Measurements from ENCODE around the gene TUBA1C. TPM values are rescaled to one million over a fixed set of nuclear protein-coding genes. Genes with fewer than 3 reads are reported as not detected.

TUBA1C gene
- total RNA-seq (2021) (458 to 540 TPM (median 478 TPM) in 3 replicates), Bru-seq, nascent RNA (percentile 69 among the genes with signal in this experiment)
- long read RNA-seq, experiment 1, transcript TUBA1C-201 (4 exons, 3,001 nt): major isoform, 276 of 348 reads
- long read RNA-seq, experiment 1, transcript TUBA1C-203 (2 exons, 1,105 nt): minor isoform, 9 of 348 reads
- long read RNA-seq, experiment 1, partial matches to known transcripts: 58 of 348 reads
- long read RNA-seq, experiment 1, other reads (novel, unspliced or antisense): 5 of 348 reads
- long read RNA-seq, experiment 2, transcript TUBA1C-201 (4 exons, 3,001 nt): major isoform, 557 of 763 reads
- long read RNA-seq, experiment 2, transcript TUBA1C-203 (2 exons, 1,105 nt): minor isoform, 28 of 763 reads
- long read RNA-seq, experiment 2, partial matches to known transcripts: 52 of 763 reads
- long read RNA-seq, experiment 2, other reads (novel, unspliced or antisense): 126 of 763 reads
- long read RNA-seq, experiment 3, transcript TUBA1C-201 (4 exons, 3,001 nt): major isoform, 2,162 of 2,200 reads
- long read RNA-seq, experiment 3, partial matches to known transcripts: 15 of 2,200 reads
- long read RNA-seq, experiment 3, other reads (novel, unspliced or antisense): 23 of 2,200 reads

DNA sequence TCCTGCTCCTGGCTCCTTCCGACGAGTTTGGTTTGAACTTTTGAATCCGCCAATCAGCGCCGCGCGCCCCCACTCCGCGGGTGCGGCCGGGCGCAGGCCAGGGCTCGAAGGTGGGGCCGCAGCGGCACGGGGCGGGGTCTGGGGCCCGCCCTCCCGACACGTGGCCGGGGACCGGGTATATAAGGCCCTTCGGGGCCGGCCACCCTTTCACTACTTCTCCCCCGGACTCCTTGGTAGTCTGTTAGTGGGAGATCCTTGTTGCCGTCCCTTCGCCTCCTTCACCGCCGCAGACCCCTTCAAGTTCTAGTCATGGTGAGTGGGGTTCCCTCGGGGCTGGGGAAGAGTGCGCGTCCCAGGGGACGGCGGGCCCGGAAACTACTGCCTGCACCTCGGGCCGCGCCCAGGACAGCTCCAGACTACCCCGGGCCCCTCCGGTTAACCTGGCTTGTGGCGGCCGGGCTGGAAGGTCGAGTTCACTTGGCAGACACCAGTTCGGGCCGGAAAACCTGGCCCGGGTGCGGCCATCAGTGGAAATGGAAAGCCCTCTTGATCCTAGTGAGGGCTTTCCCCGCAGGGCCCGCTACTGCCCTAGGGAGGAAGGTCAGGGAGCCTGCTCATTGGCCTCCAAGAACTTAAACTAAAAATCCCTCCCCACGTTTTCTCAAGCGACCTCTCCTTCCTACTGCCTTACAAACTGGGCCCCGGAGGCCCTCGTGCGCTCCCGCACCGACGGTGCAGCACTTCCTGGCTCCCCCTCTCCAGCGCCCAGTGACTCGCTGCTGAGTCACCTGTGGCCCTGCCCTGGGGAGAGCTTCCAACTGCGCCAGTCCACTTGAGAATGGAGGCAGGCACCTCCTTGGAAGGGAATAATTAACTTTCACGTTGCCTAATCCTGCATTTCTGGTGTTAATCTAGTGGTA is at the start of gene TUBA1C:
Gene TUBA1C (plus strand): TSS at position 210 of the 920 bp plus-strand sequence. CDS start 100 bp downstream, at position 310.
- ChIA-PET CTCF (interaction anchor here (0.8 to 1.5 kb wide), 3 partner anchors 19 to 176 kb away, joined by 3 to 8 read pairs (median 4); no protein-coding TSS in a partner anchor), POLR2A (interaction anchor here (0.7 to 1.4 kb wide), 3 partner anchors 14 to 195 kb away, joined by 3 to 6 read pairs (median 4); no protein-coding TSS in a partner anchor)
- Mint-ChIP-seq H3K36me3 (peaks cover 36% of the 10 kb centered on the region), H3K4me3 (peak within 1 kb of the TSS; percentile 95), H3K27ac (peak within 1 kb of the TSS; percentile 93), H3K27me3 (ENCODE audit: low read depth) (no peaks in the 10 kb centered on the region; the same call in 1 of the 2 replicates), H3K4me1 (peaks cover 30% of the 10 kb centered on the region), H3K9me3 (no peaks in the 10 kb centered on the region; the same call in 1 of the 2 replicates)
- peak; percentile 92 for ATAC-seq
- DNase-seq (ENCODE audit: low spot score): peak; percentile 94
- TF ChIP-seq ZNF423 (CRISPR knock-in tag; IDR thresholded peaks at IDR 0.05): no peak
- TF ChIP-seq PRRX2 (CRISPR knock-in tag; IDR thresholded peaks at IDR 0.05): no peak
- TF ChIP-seq, protein P1, sequence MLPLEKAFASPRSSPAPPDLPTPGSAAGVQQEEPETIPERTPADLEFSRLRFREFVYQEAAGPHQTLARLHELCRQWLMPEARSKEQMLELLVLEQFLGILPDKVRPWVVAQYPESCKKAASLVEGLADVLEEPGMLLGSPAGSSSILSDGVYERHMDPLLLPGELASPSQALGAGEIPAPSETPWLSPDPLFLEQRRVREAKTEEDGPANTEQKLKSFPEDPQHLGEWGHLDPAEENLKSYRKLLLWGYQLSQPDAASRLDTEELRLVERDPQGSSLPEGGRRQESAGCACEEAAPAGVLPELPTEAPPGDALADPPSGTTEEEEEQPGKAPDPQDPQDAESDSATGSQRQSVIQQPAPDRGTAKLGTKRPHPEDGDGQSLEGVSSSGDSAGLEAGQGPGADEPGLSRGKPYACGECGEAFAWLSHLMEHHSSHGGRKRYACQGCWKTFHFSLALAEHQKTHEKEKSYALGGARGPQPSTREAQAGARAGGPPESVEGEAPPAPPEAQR (CRISPR knock-in tag; IDR thresholded peaks at IDR 0.05): no peak
- no peak for TF ChIP-seq HMGA2 (CRISPR knock-in tag; IDR thresholded peaks at IDR 0.05)
- TF ChIP-seq ATF1 (CRISPR knock-in tag; IDR thresholded peaks at IDR 0.05): no peak
- TF ChIP-seq SMAD3 (CRISPR knock-in tag; IDR thresholded peaks at IDR 0.05; ENCODE audit: borderline replicate concordance): 0 out of 2 replicates have a peak, but pooled peaks have one; percentile 14
- TF ChIP-seq, protein P2, sequence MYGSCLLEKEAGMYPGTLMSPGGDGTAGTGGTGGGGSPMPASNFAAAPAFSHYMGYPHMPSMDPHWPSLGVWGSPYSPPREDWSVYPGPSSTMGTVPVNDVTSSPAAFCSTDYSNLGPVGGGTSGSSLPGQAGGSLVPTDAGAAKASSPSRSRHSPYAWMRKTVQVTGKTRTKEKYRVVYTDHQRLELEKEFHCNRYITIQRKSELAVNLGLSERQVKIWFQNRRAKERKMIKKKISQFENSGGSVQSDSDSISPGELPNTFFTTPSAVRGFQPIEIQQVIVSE (CRISPR knock-in tag; IDR thresholded peaks at IDR 0.05; ENCODE audit: borderline replicate concordance): no peak
- TF ChIP-seq KAT7 (CRISPR knock-in tag; IDR thresholded peaks at IDR 0.05; ENCODE audit: borderline replicate concordance): 0 out of 2 replicates have a peak, but pooled peaks have one; percentile 95
- TF ChIP-seq, protein P3, sequence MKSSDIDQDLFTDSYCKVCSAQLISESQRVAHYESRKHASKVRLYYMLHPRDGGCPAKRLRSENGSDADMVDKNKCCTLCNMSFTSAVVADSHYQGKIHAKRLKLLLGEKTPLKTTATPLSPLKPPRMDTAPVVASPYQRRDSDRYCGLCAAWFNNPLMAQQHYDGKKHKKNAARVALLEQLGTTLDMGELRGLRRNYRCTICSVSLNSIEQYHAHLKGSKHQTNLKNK (CRISPR knock-in tag; IDR thresholded peaks at IDR 0.05): no peak
- TF ChIP-seq TCF7 (CRISPR knock-in tag; IDR thresholded peaks at IDR 0.05; ENCODE audit: low read depth): no peak
- TF ChIP-seq FOXP1 (CRISPR knock-in tag; IDR thresholded peaks at IDR 0.05; ENCODE audit: borderline replicate concordance): no peak
- TF ChIP-seq NFE2L1 (CRISPR knock-in tag; IDR thresholded peaks at IDR 0.05): 0 out of 2 replicates have a peak, but pooled peaks have one; percentile 2
- TF ChIP-seq, protein P4, sequence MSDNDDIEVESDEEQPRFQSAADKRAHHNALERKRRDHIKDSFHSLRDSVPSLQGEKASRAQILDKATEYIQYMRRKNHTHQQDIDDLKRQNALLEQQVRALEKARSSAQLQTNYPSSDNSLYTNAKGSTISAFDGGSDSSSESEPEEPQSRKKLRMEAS (CRISPR knock-in tag; IDR thresholded peaks at IDR 0.05): peak; percentile 57
- TF ChIP-seq ZNF219 (CRISPR knock-in tag; IDR thresholded peaks at IDR 0.05; ENCODE audit: borderline replicate concordance): peak; percentile 43; the same call in 1 of the 2 replicates
- peak; percentile 59 for TF ChIP-seq ZNF263 (CRISPR knock-in tag; IDR thresholded peaks at IDR 0.05; ENCODE audit: low read depth)
- TF ChIP-seq, protein P5, sequence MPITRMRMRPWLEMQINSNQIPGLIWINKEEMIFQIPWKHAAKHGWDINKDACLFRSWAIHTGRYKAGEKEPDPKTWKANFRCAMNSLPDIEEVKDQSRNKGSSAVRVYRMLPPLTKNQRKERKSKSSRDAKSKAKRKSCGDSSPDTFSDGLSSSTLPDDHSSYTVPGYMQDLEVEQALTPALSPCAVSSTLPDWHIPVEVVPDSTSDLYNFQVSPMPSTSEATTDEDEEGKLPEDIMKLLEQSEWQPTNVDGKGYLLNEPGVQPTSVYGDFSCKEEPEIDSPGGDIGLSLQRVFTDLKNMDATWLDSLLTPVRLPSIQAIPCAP (CRISPR knock-in tag; IDR thresholded peaks at IDR 0.05): no peak; the same call in 1 of the 2 replicates
- TF ChIP-seq, protein P6, sequence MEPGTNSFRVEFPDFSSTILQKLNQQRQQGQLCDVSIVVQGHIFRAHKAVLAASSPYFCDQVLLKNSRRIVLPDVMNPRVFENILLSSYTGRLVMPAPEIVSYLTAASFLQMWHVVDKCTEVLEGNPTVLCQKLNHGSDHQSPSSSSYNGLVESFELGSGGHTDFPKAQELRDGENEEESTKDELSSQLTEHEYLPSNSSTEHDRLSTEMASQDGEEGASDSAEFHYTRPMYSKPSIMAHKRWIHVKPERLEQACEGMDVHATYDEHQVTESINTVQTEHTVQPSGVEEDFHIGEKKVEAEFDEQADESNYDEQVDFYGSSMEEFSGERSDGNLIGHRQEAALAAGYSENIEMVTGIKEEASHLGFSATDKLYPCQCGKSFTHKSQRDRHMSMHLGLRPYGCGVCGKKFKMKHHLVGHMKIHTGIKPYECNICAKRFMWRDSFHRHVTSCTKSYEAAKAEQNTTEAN (CRISPR knock-in tag; IDR thresholded peaks at IDR 0.05): 0 out of 2 replicates have a peak, but pooled peaks have one; percentile 15
- 0 out of 2 replicates have a peak, but pooled peaks have one; percentile 9 for TF ChIP-seq CREM (CRISPR knock-in tag; IDR thresholded peaks at IDR 0.05)
- TF ChIP-seq, protein P7, sequence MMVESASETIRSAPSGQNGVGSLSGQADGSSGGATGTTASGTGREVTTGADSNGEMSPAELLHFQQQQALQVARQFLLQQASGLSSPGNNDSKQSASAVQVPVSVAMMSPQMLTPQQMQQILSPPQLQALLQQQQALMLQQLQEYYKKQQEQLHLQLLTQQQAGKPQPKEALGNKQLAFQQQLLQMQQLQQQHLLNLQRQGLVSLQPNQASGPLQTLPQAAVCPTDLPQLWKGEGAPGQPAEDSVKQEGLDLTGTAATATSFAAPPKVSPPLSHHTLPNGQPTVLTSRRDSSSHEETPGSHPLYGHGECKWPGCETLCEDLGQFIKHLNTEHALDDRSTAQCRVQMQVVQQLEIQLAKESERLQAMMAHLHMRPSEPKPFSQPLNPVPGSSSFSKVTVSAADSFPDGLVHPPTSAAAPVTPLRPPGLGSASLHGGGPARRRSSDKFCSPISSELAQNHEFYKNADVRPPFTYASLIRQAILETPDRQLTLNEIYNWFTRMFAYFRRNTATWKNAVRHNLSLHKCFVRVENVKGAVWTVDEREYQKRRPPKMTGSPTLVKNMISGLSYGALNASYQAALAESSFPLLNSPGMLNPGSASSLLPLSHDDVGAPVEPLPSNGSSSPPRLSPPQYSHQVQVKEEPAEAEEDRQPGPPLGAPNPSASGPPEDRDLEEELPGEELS (CRISPR knock-in tag; IDR thresholded peaks at IDR 0.05): peak; percentile 10; the same call in 1 of the 2 replicates
- TF ChIP-seq, protein P8, sequence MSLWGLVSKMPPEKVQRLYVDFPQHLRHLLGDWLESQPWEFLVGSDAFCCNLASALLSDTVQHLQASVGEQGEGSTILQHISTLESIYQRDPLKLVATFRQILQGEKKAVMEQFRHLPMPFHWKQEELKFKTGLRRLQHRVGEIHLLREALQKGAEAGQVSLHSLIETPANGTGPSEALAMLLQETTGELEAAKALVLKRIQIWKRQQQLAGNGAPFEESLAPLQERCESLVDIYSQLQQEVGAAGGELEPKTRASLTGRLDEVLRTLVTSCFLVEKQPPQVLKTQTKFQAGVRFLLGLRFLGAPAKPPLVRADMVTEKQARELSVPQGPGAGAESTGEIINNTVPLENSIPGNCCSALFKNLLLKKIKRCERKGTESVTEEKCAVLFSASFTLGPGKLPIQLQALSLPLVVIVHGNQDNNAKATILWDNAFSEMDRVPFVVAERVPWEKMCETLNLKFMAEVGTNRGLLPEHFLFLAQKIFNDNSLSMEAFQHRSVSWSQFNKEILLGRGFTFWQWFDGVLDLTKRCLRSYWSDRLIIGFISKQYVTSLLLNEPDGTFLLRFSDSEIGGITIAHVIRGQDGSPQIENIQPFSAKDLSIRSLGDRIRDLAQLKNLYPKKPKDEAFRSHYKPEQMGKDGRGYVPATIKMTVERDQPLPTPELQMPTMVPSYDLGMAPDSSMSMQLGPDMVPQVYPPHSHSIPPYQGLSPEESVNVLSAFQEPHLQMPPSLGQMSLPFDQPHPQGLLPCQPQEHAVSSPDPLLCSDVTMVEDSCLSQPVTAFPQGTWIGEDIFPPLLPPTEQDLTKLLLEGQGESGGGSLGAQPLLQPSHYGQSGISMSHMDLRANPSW (CRISPR knock-in tag; conservative IDR thresholded peaks at IDR 0.05; ENCODE audit: low read depth): no peak

All from WTC11 (cell line).